Measurements from ENCODE around the gene PRMT7.

The PRMT7 gene, protein sequence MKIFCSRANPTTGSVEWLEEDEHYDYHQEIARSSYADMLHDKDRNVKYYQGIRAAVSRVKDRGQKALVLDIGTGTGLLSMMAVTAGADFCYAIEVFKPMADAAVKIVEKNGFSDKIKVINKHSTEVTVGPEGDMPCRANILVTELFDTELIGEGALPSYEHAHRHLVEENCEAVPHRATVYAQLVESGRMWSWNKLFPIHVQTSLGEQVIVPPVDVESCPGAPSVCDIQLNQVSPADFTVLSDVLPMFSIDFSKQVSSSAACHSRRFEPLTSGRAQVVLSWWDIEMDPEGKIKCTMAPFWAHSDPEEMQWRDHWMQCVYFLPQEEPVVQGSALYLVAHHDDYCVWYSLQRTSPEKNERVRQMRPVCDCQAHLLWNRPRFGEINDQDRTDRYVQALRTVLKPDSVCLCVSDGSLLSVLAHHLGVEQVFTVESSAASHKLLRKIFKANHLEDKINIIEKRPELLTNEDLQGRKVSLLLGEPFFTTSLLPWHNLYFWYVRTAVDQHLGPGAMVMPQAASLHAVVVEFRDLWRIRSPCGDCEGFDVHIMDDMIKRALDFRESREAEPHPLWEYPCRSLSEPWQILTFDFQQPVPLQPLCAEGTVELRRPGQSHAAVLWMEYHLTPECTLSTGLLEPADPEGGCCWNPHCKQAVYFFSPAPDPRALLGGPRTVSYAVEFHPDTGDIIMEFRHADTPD

DNA sequence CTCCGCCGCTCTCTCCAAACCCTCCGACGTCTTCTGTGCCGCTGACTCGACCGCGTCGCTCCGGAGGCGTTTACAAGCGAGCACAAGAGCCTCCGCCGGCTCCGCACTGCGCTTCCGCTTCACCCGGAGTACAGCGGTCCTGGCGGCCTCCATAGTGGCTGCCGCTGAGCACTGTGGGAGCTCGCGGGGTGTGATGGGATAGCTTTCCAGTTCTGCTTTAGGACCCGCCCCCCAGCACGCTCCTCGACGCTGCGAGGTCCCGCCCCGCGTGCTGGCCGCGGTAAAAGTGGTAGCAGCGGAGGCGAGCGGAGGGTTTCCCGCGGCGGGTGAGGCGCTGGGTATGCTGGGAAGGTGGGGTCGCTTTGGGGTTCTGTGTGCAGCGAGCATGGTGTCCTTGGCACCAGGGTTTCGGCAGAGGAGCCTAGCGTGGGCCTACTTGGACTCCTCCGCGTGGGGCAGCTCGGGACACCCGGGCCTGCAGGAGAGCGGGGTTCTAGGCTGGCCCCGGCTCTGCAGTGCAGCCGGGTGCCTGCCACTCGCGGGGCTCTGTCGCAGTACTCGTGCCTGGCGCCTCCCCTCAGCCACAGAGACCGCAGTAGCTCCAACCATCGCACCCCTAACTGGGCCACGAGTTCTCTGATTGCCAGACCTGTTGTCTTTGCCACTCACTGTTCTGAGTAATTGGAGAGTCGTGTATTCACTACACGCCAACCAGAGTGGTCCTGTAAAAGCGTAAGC, at the start of gene PRMT7, which contains the start of gene SLC7A6OS:
PRMT7 (plus strand) TSS at position 246 of the 738 bp plus-strand sequence. CDS start 4,961 bp downstream, outside the sequence.
SLC7A6OS (minus strand) TSS at position 173 of the 738 bp plus-strand sequence; CDS start at position 153, 20 bp downstream.
- Histone ChIP-seq H3K4me1 (ENCODE audit: control insufficient read depth in 1 of 2, insufficient read depth in 1 of 2, low read depth in 1 of 2, low read length in 1 of 2) (peaks cover 25% of the 10 kb centered on the region in 2 experiments), H3K36me3 (peaks cover 33% of the 10 kb centered on the region), H3K4me3 (ENCODE audit: low read depth in 1 of 2, low read length in 1 of 2) (peak within 1 kb of the TSS; percentile 83 to 96), H3K9me3 (no peaks in the 10 kb centered on the region), H3K27me3 (no peaks in the 10 kb centered on the region), H3K27ac (peak within 1 kb of the TSS; percentile 89)
- TF ChIP-seq, protein P1, sequence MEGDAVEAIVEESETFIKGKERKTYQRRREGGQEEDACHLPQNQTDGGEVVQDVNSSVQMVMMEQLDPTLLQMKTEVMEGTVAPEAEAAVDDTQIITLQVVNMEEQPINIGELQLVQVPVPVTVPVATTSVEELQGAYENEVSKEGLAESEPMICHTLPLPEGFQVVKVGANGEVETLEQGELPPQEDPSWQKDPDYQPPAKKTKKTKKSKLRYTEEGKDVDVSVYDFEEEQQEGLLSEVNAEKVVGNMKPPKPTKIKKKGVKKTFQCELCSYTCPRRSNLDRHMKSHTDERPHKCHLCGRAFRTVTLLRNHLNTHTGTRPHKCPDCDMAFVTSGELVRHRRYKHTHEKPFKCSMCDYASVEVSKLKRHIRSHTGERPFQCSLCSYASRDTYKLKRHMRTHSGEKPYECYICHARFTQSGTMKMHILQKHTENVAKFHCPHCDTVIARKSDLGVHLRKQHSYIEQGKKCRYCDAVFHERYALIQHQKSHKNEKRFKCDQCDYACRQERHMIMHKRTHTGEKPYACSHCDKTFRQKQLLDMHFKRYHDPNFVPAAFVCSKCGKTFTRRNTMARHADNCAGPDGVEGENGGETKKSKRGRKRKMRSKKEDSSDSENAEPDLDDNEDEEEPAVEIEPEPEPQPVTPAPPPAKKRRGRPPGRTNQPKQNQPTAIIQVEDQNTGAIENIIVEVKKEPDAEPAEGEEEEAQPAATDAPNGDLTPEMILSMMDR (IDR thresholded peaks at IDR 0.05) = peak; percentile 68

DNA sequence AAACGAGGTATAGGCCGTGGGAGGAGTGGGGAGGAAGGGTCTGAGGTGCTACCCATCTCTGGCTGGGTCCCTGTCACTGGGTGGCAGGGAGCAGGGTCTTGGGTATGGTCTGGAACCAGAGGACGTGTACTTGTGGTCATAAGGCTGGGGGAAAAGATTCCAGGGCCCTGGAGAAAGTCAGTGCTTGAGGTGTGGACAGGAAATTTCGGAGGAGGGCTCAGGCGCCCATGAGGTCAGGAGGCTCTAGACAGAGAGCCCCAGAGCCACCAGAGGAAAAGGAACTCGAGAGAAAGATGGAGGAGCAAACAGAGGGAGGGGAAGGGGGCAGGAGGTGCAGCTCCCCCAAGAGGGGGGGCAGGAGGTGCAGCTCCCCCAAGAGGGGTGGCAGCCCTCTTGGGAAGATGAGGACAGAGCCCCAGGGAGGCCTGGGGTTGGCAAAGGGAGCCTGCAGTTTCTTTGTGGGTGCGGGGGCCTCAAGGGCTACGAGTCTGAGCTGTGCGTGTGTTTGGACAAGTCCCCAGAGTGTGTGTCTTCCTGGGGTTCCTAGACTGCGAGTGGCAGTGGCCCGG, 47.2 kb upstream of the PRMT7 start:
- peaks cover 21 to 23% of the 10 kb centered on the region in 2 experiments for H3K4me1 ChIP-seq (ENCODE audit: control insufficient read depth in 1 of 2, insufficient read depth in 1 of 2, low read depth in 1 of 2, low read length in 1 of 2)

DNA sequence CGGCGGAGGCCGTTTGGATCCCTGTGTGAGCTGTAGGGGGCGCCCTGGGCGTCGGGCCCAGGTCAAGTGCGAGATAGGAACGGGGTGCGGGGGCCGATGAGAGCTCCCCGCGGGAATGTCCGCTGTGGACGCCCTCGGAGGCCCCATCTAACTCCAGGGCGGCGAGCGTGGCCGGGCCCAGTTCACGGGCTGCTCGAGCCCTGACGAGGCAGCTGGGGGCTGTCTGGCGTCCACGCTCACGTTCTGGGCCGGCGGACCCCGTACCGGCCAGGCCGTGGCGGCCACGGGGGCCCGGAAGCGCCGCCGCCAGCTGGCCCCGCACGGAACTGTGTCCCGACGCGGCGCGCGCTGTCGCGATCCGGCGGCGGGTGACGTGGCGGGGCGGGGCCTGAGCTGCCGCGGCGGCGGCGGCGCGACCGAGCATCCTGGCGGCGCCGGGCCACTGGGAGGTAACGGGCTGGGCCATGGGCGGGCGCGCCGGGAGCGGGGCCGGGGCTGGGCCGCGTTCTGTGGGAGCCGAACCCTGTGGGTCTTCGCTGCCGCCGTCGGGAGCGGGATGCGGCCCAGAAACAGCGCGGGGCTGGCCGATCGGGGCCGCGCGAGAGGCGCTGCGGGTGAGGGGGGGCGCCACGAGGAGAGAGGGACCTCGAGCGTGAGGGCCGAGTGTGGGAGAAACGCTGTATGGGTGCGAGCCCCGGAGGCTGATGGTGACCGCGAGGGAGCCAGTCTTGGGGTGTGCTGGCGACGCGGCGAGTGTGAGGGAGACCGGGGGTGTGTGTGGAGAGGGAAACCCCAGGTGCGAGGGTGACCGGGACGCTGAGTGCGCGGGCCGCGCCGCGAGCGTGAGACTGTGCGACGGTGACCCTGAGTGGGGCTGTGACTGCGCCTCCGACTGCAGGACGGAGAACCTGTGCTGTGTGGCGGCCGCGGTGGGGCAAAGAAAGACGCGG, 46.4 kb upstream of the PRMT7 start, which contains the start of gene SLC7A6:
SLC7A6 (plus strand) TSS at position 399 of the 950 bp plus-strand sequence. CDS start 10,201 bp downstream, outside the sequence.
- H3K9me3 ChIP-seq = no peaks in the 10 kb centered on the region
- TF ChIP-seq, protein P1 (IDR thresholded peaks at IDR 0.05) = peak; percentile 58
- peak within 1 kb of the TSS; percentile 79 for H3K27ac ChIP-seq
- peaks cover 9% of the 10 kb centered on the region for H3K36me3 ChIP-seq
- no peaks in the 10 kb centered on the region for H3K27me3 ChIP-seq
- H3K4me3 ChIP-seq (ENCODE audit: low read depth in 1 of 2, low read length in 1 of 2) = peak within 1 kb of the TSS; percentile 83 to 85
- peaks cover 21 to 23% of the 10 kb centered on the region in 2 experiments for H3K4me1 ChIP-seq (ENCODE audit: control insufficient read depth in 1 of 2, insufficient read depth in 1 of 2, low read depth in 1 of 2, low read length in 1 of 2)

More for the DNA sequence above, 47.2 kb upstream of the PRMT7 start:
- TF ChIP-seq, protein P1 (IDR thresholded peaks at IDR 0.05) = no peak
- no peaks in the 10 kb centered on the region for H3K27me3 ChIP-seq
- H3K36me3 ChIP-seq = peaks cover 13% of the 10 kb centered on the region
- peak overlapping the region; percentile 79 for H3K27ac ChIP-seq
- H3K4me3 ChIP-seq (ENCODE audit: low read depth in 1 of 2, low read length in 1 of 2) = peak overlapping the region; percentile 83 to 85
- no peaks in the 10 kb centered on the region for H3K9me3 ChIP-seq

DNA sequence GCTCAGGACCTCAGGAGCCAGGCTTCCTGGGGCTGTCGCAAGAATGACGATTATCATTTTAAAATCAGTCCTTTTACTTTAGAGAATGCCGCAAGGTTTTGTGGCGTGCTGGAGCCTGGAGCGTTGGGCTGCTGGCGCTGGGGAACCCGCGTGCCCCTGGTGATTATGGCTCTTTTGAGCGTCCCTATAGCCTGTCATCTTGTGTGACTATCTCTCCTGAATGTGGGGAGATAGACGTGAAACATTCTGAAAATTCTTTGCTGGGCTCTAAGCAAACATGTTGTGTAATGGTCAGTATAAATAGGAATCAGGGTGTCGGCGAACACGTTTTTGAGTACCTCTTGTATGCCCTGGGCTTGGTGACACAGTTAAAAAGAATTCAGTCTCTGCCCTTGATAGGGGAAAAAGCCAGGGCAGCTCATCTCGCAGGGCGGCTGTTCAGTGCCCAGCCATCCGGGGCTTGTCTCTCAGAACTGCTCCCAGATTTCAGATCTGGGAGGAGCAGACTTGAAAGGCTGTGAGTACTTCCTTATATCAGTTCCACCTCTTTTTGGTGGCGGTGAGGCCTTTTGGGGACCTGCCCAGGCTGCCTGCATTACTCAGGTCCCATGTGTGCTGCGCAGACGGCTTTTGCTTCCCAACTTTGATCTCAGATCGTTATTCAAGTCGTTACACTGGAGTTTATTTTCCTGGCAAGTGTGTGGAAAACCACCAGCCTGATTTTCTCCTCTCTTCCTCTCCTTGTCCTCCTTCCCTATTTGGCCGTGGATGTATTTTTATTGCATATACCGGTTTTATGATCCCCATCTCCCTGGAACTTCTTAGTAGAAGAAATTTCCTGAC, 45.5 kb upstream of the PRMT7 start:
- TF ChIP-seq, protein P1 (IDR thresholded peaks at IDR 0.05) = no peak
- H3K36me3 ChIP-seq = peaks cover under 1% of the 10 kb centered on the region
- H3K27ac ChIP-seq = peak overlapping the region; percentile 79
- peaks cover 21 to 23% of the 10 kb centered on the region in 2 experiments for H3K4me1 ChIP-seq (ENCODE audit: control insufficient read depth in 1 of 2, insufficient read depth in 1 of 2, low read depth in 1 of 2, low read length in 1 of 2)
- no peaks in the 10 kb centered on the region for H3K27me3 ChIP-seq
- peak overlapping the region; percentile 83 to 85 for H3K4me3 ChIP-seq (ENCODE audit: low read depth in 1 of 2, low read length in 1 of 2)
- no peaks in the 10 kb centered on the region for H3K9me3 ChIP-seq
